GM19239 (cell line): ENCODE measurements around the gene KDM6B.

Experiments used
- DNase-seq: peaks from one replicate; pipeline ENCODE4 v3.0.0; 2011; ENCODE audit warnings: low spot score; ENCODE audit not compliant: insufficient read length
- FAIRE-seq: peaks from 2 replicates; lab custom pipeline; 2011; peaks lifted over from hg19 to GRCh38; lab: Jason Lieb, UNC

Gene KDM6B

GRCh38 chr17:7822126-7822525 is 11.9 kb upstream of the KDM6B start:
- no peak for DNase-seq
- no peak for FAIRE-seq

GRCh38 chr17:7823581-7824001 is 10.4 kb upstream of the KDM6B start:
- DNase-seq = no peak
- FAIRE-seq = no peak

- FAIRE-seq (no peak), DNase-seq (no peak)
These were observed 9.7 kb upstream of the KDM6B start for GRCh38 chr17:7824021-7824924.

GRCh38 chr17:7825206-7825990 is 8.6 kb upstream of the KDM6B start:
- DNase-seq (no peak), FAIRE-seq (no peak)

- DNase-seq (no peak), FAIRE-seq (no peak)
These were observed 3.4 kb upstream of the KDM6B start for GRCh38 chr17:7830616-7831015.

- DNase-seq = no peak
- no peak for FAIRE-seq
These were observed 2.8 kb upstream of the KDM6B start for GRCh38 chr17:7831233-7831632.

- FAIRE-seq = no peak
- no peak for DNase-seq
These were observed 1.6 kb upstream of the KDM6B start for GRCh38 chr17:7832431-7832830.

- no peak for FAIRE-seq
- DNase-seq = no peak
These were observed 814 bp upstream of the KDM6B start for GRCh38 chr17:7833011-7833794.

GRCh38 chr17:7834542-7834956 is 532 bp downstream of the KDM6B start:
- FAIRE-seq (no peak), DNase-seq (no peak)

GRCh38 chr17:7834957-7835813 is 1.2 kb downstream of the KDM6B start:
- peak; percentile 63 for DNase-seq
- peak; percentile 100 for FAIRE-seq

GRCh38 chr17:7835814-7836595 is 2.0 kb downstream of the KDM6B start:
- FAIRE-seq = no peak
- no peak for DNase-seq

- DNase-seq (no peak), FAIRE-seq (peak; percentile 90)
These were observed 2.8 kb downstream of the KDM6B start for GRCh38 chr17:7836596-7837407.

GRCh38 chr17:7837408-7838088 is 3.5 kb downstream of the KDM6B start:
- DNase-seq (no peak), FAIRE-seq (peak; percentile 56)

- FAIRE-seq = peak; percentile 81
- no peak for DNase-seq
These were observed 4.4 kb downstream of the KDM6B start for GRCh38 chr17:7838090-7839075.

- DNase-seq (no peak), FAIRE-seq (no peak)
These were observed 5.3 kb downstream of the KDM6B start for GRCh38 chr17:7839190-7839875.

- FAIRE-seq (no peak), DNase-seq (no peak)
These were observed 5.9 kb downstream of the KDM6B start for GRCh38 chr17:7839876-7840261.
